HS-27A (cell line): ENCODE measurements around the gene TMEM141.

Experiments used
- DNase-seq: peaks from one replicate; pipeline ENCODE4 v3.0.0-alpha.2; 2012; ENCODE audit warnings: low read depth, missing footprints

TMEM141 gene

DNA sequence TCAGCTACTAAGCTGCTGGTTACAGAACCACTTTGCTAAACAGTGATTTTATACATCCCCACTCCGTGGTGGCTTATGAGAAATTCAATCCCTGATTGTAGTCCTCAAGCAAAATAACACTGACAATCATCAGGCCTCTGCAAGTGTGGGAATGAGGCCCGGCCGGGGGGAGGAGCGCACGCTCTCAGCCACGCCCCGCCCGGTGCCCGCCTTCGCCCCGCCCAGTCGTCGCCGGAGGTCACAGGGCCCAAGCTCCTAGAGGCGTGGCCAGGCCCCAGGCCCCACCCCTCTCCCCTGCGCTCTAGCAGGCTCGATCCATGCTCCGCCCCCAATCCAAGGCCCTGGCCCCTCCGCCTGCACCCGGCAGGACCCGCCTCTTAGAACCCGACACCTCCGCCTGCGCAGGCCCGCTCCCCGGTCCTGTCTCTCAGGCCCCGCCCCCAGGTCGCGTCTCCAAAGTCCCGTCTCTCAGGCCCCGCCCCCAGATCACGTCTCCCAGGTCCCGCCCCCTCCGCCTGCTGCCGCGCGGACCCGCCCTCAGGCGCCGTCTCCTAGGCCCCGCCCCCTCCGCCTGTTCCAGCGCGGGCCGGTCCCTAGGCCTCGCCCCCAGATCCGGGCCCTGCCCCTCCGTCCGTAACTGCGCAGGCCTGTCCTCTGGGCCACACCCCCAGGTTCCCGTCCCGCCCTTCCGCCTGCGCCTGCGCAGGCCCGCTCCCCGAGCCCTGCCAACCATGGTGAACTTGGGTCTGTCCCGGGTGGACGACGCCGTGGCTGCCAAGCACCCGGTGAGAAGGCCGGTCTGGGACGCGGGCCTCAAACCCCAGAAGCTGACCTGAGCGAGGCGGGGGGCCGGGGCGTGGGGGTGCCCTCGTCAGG lies at the start of gene TMEM141:
Gene TMEM141 (plus strand): TSS at position 705 of the 876 bp plus-strand sequence. CDS start 27 bp downstream, at position 732.
- DNase-seq, result peak; percentile 78

DNA sequence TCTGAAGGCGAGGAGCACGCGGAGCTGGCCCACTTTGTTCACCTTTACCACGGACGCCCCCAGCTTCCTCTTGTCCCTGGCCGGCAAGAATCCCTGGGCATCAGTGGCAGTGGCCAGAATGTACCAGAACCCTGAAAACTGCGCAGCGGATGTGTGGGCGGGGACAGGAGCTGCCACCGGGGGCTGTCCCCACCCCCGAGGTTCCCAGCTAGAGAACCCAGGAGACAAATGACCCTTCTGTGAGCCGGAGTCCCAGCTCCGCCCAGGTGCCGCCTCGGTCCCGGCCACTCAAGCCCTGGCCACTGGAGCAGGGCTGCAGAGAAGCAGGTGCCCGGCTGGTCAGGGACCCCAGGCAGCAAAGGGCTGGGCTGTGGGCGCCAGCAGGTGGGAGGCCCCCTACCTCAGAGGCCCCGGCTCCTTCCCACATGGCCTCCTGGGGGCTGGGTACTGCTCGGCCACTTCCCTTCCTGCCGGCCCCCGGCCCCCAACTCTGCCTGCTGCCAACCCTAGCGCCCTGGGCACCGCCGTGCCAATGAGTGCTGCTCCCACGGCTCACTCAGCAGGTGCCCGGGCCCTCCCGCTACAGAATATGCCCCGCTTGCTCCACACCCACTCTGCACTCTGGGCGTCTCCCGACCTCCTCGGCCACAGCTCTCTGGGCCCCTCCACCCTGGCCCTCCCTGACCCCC lies 49.1 kb upstream of the TMEM141 start:
- DNase-seq, result no peak

DNA sequence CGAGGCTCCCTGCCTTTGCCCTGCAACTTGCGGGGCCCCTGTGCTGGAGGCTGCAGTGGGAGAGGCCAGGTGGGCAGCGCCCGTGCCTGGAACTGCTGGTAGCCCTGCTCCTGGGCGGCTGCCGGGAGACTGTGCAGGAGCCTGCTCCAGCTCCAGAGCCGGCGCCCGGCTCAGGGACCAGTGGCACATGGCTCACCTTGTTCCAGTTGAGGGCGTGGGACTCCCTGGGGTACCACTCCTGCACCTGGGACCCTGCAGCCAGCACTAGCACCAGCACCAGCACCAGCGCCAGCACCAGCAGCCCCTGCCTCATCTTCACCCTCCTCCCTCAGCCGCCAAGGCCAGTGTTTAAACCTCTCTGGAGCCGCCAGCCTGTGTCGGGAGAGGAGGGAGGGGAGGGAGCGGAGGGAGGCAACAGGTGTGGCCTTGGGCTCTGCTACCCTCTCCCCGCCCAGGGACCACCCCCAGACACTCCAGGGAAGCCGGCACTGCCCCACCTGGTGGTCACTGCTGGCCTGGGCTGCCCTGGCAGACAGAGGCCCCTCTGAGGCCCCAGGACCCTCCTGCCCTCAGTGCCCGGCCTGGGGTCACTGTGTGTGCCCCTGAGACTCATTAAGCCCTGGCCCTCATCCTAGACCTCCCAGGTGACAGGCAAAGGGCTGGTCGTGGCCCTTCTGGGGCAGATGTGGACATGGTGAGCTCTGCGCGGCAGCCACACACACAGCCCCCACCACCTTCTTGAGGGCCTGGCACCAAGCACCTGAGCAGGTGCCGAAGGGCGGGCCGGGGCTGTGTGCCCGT lies 48.4 kb upstream of the TMEM141 start, which contains the start of gene LCN10:
Gene LCN10 (minus strand): TSS at position 350 of the 801 bp plus-strand sequence. CDS start 37 bp downstream, at position 313.
- DNase-seq, result no peak

DNA sequence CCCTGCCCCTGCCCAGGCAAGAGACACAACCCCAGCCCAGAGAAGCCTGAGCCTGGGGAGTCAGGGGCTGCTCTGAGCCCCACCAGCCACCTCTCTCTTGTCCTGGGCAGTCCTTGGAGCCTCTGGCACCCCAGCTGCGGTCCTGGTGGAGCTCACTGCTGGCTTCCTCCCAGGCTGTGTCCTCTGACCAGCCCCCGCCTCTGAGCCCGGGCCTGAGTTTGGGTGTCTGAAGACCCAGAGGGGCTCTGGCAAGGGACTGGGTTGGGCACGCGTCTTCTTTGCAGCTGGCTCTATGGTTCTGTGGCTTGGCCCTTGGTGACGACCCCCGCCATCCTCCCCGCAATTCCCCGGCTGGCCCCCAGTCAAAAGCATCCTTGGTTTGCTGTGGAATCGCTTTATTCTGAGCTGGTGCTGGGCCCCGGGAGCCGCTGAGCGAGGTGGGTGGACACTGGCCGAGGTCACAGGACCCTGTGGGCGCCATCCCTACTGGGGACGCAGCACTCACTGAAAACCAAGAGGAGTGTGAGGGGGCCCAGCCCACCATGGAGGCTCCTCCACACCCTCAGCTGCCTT lies 47.4 kb upstream of the TMEM141 start:
- no peak for DNase-seq

DNA sequence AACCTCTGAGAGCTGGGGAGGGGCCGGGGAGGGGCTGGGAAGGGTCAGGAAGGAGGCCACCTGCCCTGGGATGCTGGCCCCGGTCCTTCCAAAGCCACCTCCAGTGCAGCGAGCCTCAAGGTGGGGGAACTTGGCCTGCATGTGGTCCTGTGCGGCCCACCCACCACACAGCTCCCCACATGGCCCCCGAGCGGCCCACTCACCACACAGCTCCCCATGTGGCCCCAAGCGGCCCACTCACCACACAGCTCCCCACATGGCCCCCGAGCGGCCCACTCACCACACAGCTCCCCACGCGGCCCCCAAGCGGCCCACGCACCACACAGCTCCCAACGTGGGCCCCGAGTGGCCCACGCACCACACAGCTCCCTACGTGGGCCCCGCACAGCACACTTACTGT lies 46.4 kb upstream of the TMEM141 start:
- DNase-seq, result no peak

DNA sequence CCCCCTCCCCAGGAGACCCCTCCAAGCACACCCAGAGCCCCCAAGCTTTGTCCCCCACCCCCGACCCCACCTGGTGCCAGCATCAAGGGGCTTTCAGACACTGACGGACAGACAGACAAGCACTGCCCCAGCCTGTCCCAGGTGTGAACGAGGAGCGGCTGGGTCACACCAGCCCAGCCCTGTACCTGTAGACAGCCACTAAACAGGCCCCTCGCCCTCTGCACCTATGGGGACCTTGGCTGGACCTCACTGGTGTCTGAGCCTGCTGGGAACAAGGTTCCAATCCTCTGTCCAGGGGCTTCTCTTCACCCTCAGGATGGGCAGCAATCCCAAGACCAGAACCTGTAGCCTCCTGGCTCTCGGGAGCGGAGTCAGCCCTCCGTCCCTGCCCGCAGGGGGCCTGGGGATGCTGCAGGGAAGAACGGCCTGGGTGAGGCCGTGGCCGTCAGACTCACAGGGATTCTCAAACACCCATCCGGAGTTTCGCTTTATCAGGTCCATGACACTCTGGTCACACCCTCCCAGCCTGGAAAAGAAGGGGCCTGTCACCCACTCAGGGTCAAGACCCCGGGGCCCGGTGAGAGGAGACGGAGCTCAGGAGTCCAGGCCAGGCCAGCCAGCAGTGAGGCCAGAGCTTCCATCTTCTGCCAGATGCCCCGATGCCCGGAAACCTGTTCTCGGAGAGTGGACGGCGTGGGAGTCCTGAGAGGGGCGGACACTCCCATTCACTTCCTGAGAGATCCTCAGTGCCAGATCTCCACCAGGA lies 45.6 kb upstream of the TMEM141 start:
- no peak for DNase-seq

DNA sequence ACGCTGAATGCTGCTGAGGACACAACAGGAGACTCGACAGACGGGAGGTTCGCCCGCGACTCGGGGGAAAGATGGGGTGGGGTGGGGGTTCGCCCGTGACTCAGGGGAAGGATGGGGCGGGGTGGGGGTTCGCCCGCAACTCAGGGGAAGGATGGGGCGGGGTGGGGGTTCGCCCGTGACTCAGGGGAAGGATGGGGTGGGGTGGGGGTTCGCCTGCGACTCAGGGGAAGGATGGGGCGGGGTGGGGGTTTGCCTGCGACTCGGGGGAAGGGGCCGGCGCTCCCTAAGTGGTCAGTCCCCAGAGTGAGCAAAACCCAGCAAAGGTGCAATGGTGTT lies 45.0 kb upstream of the TMEM141 start:
- DNase-seq, result no peak

DNA sequence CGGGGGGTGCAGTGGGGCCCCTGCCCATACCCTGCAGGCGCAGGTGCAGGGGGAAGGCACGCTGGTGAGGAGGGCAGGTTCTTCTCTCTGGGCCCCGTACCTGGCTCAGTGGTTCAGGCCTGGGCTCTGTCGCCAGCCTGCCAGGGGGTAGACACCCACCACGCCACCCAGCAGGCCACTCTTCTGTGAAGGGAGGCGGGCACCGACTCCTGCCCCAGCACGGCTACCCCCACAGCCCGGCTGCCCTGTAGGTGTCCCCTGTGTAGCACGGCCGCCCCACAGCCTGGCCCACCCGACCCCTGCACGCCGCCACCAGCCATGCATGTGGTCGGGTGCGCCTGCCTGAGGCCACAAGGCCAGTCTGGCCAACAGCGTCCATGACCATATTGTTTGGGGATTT lies 44.5 kb upstream of the TMEM141 start:
- DNase-seq, result no peak

DNA sequence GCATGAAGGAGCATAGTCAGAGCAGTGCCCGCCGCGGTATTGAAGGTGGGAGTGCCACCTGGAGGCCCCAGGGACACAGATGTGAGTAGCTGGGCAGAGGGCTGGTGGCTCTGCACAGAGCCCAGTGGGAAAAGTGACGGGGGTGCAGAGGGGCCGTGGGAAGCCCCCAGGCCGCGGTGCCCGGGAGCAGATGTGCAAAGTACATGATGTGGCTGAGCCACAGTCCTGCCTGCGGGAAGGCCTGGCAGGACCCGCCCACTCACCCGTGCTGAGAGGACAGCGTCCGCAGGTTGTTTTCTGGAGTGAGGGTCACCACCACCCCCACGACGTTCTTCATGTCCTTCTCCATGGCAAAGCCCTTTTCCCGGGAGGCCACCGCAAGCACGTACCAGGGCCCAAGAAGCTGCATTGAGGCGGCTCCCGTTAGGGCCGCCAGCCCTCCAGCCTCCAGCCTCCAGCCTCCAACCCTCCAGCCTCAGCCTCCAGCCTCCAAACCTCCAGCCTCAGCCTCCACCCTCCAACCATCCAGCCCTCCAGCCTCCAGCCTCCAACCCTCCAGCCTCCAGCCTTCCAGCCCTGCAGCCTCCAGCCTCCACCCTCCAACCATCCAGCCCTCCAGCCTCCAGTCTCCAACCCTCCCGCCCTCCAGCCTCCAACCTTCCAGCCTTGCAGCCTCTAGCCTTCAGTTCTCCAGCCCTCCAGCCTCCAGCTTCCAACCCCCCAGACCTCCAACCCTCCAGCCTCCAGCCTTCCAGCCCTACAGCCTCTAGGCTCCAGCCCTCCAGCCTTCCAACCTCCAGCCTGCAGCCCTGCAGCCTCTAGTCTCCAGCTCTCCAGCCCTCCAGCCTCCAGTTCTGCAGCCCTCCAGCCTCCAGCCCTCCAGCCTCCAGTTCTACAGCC lies 43.7 kb upstream of the TMEM141 start:
- DNase-seq, result no peak

DNA sequence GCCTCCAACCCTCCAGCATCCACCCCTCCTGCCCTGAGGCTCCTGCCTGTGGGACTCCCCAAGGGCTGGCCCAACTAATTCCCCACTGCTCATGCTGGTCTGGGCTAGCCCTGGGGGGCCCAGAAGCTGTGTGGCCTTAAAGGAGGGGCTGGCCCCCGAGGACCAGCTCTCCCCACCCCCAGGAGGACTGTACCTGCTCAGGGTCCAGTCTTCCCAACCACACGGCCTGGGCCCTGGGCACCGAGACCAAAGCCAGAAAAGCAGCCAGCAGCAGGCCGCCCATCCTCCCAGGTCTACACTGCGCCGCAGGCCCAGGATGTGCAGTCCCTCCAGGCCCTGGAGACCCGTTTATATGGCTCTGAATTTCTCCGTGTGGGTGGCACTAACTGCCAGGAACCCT lies 42.9 kb upstream of the TMEM141 start, which contains the start of gene LCN6:
Gene LCN6 (minus strand): TSS at position 325 of the 400 bp plus-strand sequence. CDS start 42 bp downstream, at position 283.
- DNase-seq, result no peak

DNA sequence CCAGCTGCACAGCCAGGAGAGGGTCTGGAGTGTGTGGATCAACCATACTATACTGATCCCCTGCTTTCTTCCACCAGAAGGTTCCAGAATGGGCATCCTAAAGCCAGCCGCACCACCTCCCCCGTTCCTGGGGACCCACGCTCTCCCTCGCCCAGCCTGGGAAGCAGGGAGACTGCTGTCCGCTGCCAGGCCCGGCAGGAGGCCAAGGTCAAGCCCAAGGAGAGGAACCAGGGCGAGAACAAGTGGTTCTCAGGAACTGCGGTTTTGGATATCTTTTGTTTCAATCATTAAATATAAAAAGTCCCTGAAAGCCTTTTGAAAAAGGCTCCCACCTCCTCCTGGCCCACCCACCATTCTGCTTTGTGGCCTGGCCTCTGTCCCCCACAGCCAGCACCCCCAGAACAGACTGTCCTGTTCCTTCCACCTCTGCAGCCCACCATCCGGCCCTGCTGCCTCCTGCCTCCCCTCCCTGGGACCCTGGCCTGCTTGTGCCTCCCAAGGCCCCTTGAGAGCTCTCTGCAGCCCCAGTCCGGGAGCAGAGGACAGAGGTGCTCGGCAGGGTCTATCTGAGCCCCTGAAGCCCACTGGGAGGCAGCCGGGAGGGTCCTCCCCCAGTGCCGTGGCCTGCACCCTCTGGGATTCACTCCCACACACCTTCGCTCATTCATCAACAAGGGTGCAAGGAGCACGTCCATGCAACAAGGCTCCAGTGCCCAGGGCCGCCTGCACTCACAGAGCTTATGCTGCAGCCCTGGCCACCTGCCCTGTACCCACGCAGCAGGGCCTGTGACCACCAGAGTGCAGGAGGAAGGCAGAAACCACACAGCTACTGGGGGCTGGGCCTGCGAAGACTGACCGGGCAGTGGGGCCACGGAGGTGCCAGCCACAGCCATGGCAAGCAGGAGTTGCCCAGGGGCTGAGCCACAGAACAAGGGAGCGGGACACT lies 42.2 kb upstream of the TMEM141 start:
- no peak for DNase-seq

DNA sequence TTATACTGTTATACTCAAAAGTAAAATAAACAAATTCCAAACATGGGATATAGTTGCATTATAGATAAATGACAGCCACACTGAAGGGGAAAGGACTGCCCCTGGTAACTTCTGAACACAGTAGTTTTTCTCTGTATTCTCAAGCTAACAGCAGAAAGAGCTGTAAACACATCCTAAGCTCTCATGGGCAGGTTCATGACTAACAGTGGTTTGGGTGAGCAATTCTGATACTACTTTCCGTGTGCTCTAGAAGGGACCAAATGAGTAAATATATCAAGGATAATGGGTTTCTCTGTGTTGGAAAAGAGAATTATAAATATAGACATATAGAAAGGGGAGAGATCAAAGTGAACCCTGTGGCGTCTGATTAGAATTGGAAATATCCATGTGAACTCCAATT lies 40.6 kb upstream of the TMEM141 start:
- no peak for DNase-seq

DNA sequence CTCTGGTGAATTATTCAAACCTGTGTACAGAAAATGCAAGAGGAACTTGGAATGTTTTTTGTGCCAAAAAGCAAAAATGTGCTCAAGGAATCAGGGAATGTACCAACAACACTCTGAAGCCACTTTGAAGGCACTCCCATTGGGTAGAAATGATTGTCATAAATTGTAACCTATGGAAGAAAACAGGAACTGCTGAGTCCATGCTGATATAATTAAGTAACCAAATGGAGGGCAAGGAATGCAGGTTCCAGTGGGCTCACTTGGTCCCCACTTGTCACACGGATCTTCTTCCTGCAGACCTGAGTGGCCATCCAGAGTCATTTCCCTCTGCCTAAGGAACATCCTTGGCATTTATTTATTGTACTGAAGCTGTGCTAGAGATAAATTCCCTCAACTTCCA lies 39.9 kb upstream of the TMEM141 start:
- no peak for DNase-seq

DNA sequence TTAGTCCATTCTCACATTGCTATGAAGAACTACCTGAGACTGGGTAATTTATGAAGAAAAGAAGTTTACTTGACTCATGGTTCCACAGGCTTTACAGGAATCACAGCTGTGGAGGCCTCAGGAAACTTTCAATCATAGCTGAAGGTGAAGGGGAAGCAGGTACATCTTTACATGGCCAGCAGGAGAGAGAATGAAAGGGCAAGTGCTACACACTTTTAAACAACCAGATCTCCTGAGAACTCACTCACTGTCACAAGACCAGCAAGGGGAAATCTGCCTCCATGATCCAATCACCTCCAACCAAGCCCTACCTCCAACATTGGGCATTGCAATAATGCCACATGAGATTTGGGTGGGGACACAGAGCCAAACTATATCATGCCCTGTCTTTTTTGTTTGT lies 39.3 kb upstream of the TMEM141 start:
- no peak for DNase-seq

DNA sequence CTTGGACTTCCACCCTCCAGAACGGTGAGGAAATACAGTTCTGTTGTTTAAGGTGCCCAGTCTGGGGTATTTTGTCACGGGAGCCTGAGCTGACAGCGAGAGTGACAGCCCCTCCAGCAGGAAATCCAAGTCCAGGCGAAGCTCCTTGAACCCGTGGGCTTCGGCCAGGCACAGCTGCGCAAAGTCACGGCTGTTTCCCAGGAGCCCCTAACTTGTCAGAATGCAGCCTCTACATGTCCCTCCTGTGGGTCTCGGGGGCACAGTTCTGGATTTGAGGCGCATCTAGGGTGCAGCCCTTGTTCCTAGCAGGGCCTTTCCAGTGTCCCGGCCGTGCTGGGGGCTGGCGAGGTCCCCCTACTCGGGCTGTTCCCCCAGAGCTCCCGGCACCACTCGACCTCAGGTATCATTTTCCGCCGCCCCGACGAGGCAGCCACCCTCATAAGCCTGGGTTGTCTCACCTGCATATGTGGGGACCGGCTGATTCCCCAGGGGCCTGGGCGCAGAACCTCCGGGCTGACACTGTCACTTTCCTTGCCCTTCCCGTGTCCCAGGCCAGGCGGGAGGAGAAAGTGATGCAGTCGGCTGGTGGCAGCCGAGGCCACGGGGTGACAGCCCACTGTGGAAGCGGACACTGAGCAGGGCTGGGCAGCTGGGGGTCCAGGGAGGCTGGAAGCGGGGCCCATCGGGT lies 37.6 kb upstream of the TMEM141 start:
- DNase-seq, result no peak

DNA sequence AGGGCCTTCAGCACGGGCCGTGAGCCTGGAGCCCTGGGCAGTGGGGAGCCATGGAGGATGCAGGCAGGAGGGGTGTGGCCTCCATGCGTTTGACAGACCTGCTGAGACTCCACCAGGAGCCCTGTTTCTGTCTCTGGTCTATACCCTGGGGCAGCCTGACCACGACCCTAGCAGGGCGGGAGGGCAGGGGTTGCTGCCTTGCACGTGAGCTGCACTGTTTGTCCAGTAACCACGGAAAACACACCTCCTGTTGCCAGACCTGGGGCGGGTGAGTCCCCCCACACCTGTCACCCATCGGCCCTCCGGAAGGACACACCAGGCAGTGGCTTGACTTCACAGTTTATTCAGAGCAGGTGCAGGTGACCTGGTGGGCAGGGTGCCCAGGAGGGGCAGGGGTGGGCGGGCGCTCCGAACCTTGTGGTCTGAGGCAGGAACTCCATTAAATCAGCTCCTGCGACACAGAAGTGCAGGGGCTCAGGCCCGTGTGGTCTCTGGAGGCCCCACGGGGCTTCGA lies 37.0 kb upstream of the TMEM141 start:
- DNase-seq, result no peak

DNA sequence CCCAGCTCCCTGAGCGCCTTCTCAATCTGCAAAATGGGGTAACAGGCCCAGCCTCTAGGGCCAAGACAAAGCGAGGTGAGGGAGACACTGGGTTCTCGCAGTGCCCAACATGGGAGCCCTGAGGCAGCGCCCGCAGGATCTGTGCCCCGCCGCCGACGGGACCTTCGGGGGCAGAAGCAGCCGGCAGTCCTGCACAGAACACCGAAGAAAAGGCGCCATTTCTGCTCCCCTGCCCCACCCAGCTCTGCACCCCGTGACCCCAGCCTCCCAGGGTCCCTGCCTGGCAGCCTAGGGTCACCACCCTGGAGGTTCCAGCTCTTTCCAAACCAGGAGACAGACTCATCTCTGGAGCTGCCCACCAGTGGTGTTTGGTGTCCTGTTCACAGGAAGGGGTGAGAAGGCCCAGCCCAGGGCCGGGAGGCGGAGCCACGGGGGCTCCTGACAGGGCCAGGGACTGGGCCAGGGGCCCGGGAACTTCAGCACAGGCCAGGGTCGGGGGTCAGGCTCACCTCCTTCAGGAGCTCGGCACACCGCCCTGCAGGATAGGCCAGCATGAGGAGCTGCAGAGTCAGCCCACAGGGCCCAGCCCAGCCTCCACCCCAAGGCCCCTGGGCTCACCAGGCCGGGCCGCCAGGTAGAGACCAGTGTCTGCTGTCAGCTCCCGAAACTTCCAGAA lies 36.4 kb upstream of the TMEM141 start:
- no peak for DNase-seq
